H9 (cell line): ENCODE results near the gene FAM89B. TPM values are rescaled to one million over a fixed set of nuclear protein-coding genes. Genes with fewer than 3 reads are reported as not detected.

Source experiments
- DNase-seq: peaks from one replicate; pipeline ENCODE4 v3.0.0-alpha.2; 2017
- H2AFZ ChIP-seq: one replicate; pipeline ENCODE4 v1.6.1; 2013; ENCODE audit warnings: mild to moderate bottlenecking, low read length, control low read depth, moderate library complexity
- H2AK5ac ChIP-seq: 2 replicates; pipeline ENCODE4 v1.6.1; 2013; ENCODE audit warnings: low read length, control low read depth, mixed read lengths; ENCODE audit not compliant: insufficient read length
- H2BK120ac ChIP-seq: one replicate; pipeline ENCODE4 v1.6.1; 2013; ENCODE audit warnings: low read depth, mild to moderate bottlenecking, low read length, control low read depth, inconsistent platforms; ENCODE audit not compliant: poor library complexity, severe bottlenecking
- H2BK12ac ChIP-seq: 2 replicates; pipeline ENCODE4 v1.6.1; 2013; ENCODE audit warnings: low read length, control low read depth, mixed read lengths, low read depth; ENCODE audit not compliant: insufficient read length
- H2BK15ac ChIP-seq: 2 replicates; pipeline ENCODE4 v1.6.1; 2013; ENCODE audit warnings: low read depth, low read length, control low read depth
- H2BK20ac ChIP-seq: one replicate; pipeline ENCODE4 v1.6.1; 2013; ENCODE audit warnings: low read depth, mild to moderate bottlenecking, low read length, control low read depth, inconsistent platforms; ENCODE audit not compliant: poor library complexity, severe bottlenecking
- H2BK5ac ChIP-seq: 2 replicates; pipeline ENCODE4 v1.6.1; 2013; ENCODE audit warnings: low read length, control low read depth, mixed read lengths; ENCODE audit not compliant: insufficient read length
- H3K14ac ChIP-seq: 2 replicates; pipeline ENCODE4 v1.6.1; 2013; ENCODE audit warnings: low read length, control low read depth; ENCODE audit not compliant: insufficient read depth
- H3K18ac ChIP-seq: 2 replicates; pipeline ENCODE4 v1.6.1; 2013; ENCODE audit warnings: low read depth, mild to moderate bottlenecking, mixed read lengths, low read length, control low read depth; ENCODE audit not compliant: insufficient read length
- H3K23ac ChIP-seq: 2 replicates; pipeline ENCODE4 v1.6.1; 2013; ENCODE audit warnings: low read length, control low read depth, mixed read lengths, low read depth; ENCODE audit not compliant: insufficient read length
- H3K23me2 ChIP-seq: 2 replicates; pipeline ENCODE4 v1.6.1; 2013; ENCODE audit warnings: low read depth, mild to moderate bottlenecking, mixed read lengths, low read length, control low read depth; ENCODE audit not compliant: insufficient read length, poor library complexity, severe bottlenecking
- H3K27ac ChIP-seq: 2 replicates; pipeline ENCODE4 v1.5.1; 2013; ENCODE audit warnings: low read length, control low read depth, mixed read lengths, low read depth; ENCODE audit not compliant: insufficient read length
- H3K27me3 ChIP-seq: 2 replicates; pipeline ENCODE4 v1.6.1; 2013; ENCODE audit warnings: low read length, control low read depth, inconsistent platforms; ENCODE audit not compliant: insufficient read depth
- H3K4ac ChIP-seq: 2 replicates; pipeline ENCODE4 v1.6.1; 2013; ENCODE audit warnings: low read depth, mild to moderate bottlenecking, control low read depth, inconsistent platforms, low read length, moderate library complexity
- H3K4me1 ChIP-seq: 2 replicates; pipeline ENCODE4 v1.6.1; 2013; ENCODE audit warnings: low read length, control low read depth, inconsistent platforms; ENCODE audit not compliant: insufficient read depth
- H3K4me2 ChIP-seq: 2 replicates; pipeline ENCODE4 v1.6.1; 2013; ENCODE audit warnings: low read length, control low read depth, mixed read lengths; ENCODE audit not compliant: insufficient read length, insufficient read depth
- H3K56ac ChIP-seq: 2 replicates; pipeline ENCODE4 v1.6.1; 2013; ENCODE audit warnings: low read depth, mild to moderate bottlenecking, mixed read lengths, low read length, control low read depth; ENCODE audit not compliant: insufficient read length
- H3K79me1 ChIP-seq: 2 replicates; pipeline ENCODE4 v1.6.1; 2013; ENCODE audit warnings: low read depth, mild to moderate bottlenecking, moderate library complexity, low read length, control low read depth, inconsistent platforms; ENCODE audit not compliant: insufficient read depth, poor library complexity, severe bottlenecking
- H3K79me2 ChIP-seq: 2 replicates; pipeline ENCODE4 v1.6.1; 2013; ENCODE audit warnings: low read length, control low read depth, inconsistent platforms; ENCODE audit not compliant: insufficient read depth
- H3K9ac ChIP-seq: 2 replicates; pipeline ENCODE4 v1.6.1; 2013; ENCODE audit warnings: low read length, control low read depth, mixed read lengths; ENCODE audit not compliant: insufficient read length; ENCODE audit errors: extremely low read depth
- H3K9me3 ChIP-seq: one replicate; pipeline ENCODE4 v1.6.1; 2013; ENCODE audit warnings: low read depth, low read length, inconsistent platforms; ENCODE audit not compliant: control insufficient read depth
- H3T11ph ChIP-seq: one replicate; pipeline ENCODE4 v1.6.1; 2013; ENCODE audit warnings: mild to moderate bottlenecking, low read length, control low read depth, inconsistent platforms
- H4K20me1 ChIP-seq: one replicate; pipeline ENCODE4 v1.6.1; 2013; ENCODE audit not compliant: control insufficient read depth, insufficient read length, insufficient read depth
- H4K5ac ChIP-seq: 2 replicates; pipeline ENCODE4 v1.6.1; 2013; ENCODE audit warnings: low read depth, mild to moderate bottlenecking, mixed read lengths, low read length, control low read depth; ENCODE audit not compliant: insufficient read length
- H4K8ac ChIP-seq: replicated peaks from 2 replicates; pipeline ENCODE4 v1.6.1; 2013; ENCODE audit warnings: low read length, control low read depth, mixed read lengths, low read depth; ENCODE audit not compliant: insufficient read length
- H4K91ac ChIP-seq: 2 replicates; pipeline ENCODE4 v1.6.1; 2013; ENCODE audit warnings: low read depth, mild to moderate bottlenecking, moderate library complexity, mixed read lengths, low read length, control low read depth; ENCODE audit not compliant: insufficient read length
- H3K27ac Mint-ChIP-seq, 3 experiments: 2 replicates in 2 of 3; 3 replicates in 1 of 3; pipeline ENCODE4 v1.8.0; 2020 to 2021; ENCODE audit warnings: mixed read lengths in 3 of 3, mild to moderate bottlenecking in 1 of 3, moderate library complexity in 1 of 3
- H3K27me3 Mint-ChIP-seq: 2 replicates; pipeline ENCODE4 v1.8.0; 2021; ENCODE audit warnings: low read depth, mild to moderate bottlenecking, moderate library complexity, mixed read lengths
- H3K36me3 Mint-ChIP-seq, 3 experiments: 2 replicates in 2 of 3; 3 replicates in 1 of 3; pipeline ENCODE4 v1.8.0; 2020 to 2021; ENCODE audit warnings: low read depth in 3 of 3, mixed read lengths in 3 of 3; ENCODE audit not compliant: insufficient read depth in 1 of 3
- H3K4me1 Mint-ChIP-seq, 2 experiments: 2 replicates each; pipeline ENCODE4 v1.8.0; 2020; ENCODE audit warnings: mixed read lengths in 2 of 2
- H3K4me3 Mint-ChIP-seq, 2 experiments: 2 replicates in 1 of 2; 3 replicates in 1 of 2; pipeline ENCODE4 v1.8.0; 2020 to 2021; ENCODE audit warnings: mild to moderate bottlenecking in 2 of 2, mixed read lengths in 2 of 2, moderate library complexity in 1 of 2
- H3K9me3 Mint-ChIP-seq, 2 experiments: 2 replicates in 1 of 2; 3 replicates in 1 of 2; pipeline ENCODE4 v1.8.0; 2020; ENCODE audit warnings: mild to moderate bottlenecking in 2 of 2, mixed read lengths in 2 of 2, moderate library complexity in 1 of 2
- WGBS: extraction: QIAGEN DNeasy Blood & Tissue Kit; methylation state at CpG from one replicate; pipeline ENCODE4 v1.1.7; 2013; ENCODE audit warnings: missing lambda C conversion rate, low lambda C conversion rate, mixed read lengths; ENCODE audit not compliant: insufficient read length; ENCODE audit errors: extremely low coverage; 5-methylcytosine and 5-hydroxymethylcytosine counted together
- total RNA-seq: library from RNA; stranded (reverse); gene quantifications from 2 replicates; pipeline ENCODE4 v1.2.1, GENCODE V29; 2021
- TF ChIP-seq, protein P1 (sequence below): fragments of 200-600 bp; sonication (generic); conservative IDR thresholded peaks from 3 replicates; pipeline ENCODE4 v1.8.0; 2021; ENCODE audit warnings: antibody characterized with exemption, mild to moderate bottlenecking

The FAM89B gene
- total RNA-seq, 1 experiment from 2014 or later: 21.7 TPM

DNA sequence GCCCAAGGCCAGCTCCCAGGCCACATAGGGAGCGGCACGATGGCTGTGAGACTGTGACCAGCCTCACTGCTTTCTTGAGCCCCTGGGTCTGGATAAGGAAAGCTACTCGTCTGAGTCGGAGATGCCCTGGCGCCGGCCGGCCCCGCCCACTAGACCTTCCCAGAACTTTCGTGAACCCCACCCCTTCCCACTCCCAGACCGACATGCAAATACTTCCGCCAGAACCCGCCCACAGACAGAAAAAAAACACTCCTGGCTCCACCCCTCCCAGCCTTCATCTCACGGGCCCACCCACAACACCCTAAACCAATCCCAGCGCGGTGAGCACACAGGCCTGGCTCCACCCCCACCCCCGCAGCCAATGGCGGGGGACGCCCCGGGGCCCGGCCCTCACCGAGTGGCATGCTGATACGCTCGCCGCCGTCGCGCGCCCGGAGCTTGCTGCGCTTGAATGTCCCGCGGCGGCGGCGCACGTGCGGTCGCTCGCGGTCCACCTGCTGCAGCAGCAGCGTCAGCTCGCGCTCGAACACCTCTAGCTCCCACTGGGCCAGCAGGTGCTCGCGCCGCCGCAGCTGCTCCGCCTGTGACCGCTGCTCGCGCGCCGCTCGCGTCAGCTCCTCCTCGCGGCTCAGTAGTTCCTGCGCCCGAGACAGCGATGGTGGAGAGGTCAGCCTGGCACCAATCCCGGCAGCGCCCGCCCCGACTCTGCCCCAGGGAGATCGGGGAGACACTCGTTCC lies 34.7 kb downstream of the FAM89B start:
- Histone ChIP-seq H4K8ac (no peak overlapping the region), H2BK5ac (no peak overlapping the region), H2BK15ac (no peak overlapping the region), H2AFZ (no peak overlapping the region), H3K18ac (no peak overlapping the region), H3K9ac (no peak overlapping the region), H3K14ac (peak overlapping the region; percentile 49), H2AK5ac (no peak overlapping the region), H3K79me2 (no peaks in the 10 kb centered on the region), H2BK20ac (no peak overlapping the region), H3K27ac (no peak overlapping the region), H3K23ac (no peak overlapping the region), H4K5ac (no peak overlapping the region), H3K79me1 (no peaks in the 10 kb centered on the region), H3K4me1 (no peaks in the 10 kb centered on the region; the same call in 1 of the 2 replicates), H2BK120ac (no peak overlapping the region), H3K9me3 (no peaks in the 10 kb centered on the region), H2BK12ac (no peak overlapping the region), H3K4me2 (peak overlapping the region; percentile 53), H3K27me3 (no peaks in the 10 kb centered on the region), H4K20me1 (no peaks in the 10 kb centered on the region), H3K56ac (no peak overlapping the region), H3K4ac (no peak overlapping the region), H3K23me2 (peaks cover 8% of the 10 kb centered on the region), H4K91ac (no peak overlapping the region), H3T11ph (no peak overlapping the region)
- TF ChIP-seq, protein P1, sequence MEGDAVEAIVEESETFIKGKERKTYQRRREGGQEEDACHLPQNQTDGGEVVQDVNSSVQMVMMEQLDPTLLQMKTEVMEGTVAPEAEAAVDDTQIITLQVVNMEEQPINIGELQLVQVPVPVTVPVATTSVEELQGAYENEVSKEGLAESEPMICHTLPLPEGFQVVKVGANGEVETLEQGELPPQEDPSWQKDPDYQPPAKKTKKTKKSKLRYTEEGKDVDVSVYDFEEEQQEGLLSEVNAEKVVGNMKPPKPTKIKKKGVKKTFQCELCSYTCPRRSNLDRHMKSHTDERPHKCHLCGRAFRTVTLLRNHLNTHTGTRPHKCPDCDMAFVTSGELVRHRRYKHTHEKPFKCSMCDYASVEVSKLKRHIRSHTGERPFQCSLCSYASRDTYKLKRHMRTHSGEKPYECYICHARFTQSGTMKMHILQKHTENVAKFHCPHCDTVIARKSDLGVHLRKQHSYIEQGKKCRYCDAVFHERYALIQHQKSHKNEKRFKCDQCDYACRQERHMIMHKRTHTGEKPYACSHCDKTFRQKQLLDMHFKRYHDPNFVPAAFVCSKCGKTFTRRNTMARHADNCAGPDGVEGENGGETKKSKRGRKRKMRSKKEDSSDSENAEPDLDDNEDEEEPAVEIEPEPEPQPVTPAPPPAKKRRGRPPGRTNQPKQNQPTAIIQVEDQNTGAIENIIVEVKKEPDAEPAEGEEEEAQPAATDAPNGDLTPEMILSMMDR: no peak
- Mint-ChIP-seq H3K36me3 (peaks cover 11 to 59% (median 57%) of the 10 kb centered on the region in 3 experiments; a peak in 6 of 7 replicates), H3K27me3 (peaks cover 1% of the 10 kb centered on the region; the same call in 1 of the 2 replicates), H3K4me1 (peaks cover 9 to 20% of the 10 kb centered on the region in 2 experiments), H3K27ac (peak overlapping the region; percentile 57 to 79 (median 70); a peak in 5 of 7 replicates), H3K9me3 (no peaks in the 10 kb centered on the region), H3K4me3 (peak overlapping the region; percentile 55 to 81)
- DNase-seq: peak; percentile 99
- WGBS: no CpG with 5 or more reads among the region's 67 CpGs
